ENCODE data around the gene HUS1B.
A peak's percentile ranks its signal among the peaks of the same experiment; 100 is the strongest.
"Not testable (repeated sequence)": the region's sequence is repeated elsewhere in the genome, so short reads cannot be mapped to it uniquely, and the experiment has no call there.

The HUS1B gene

DNA sequence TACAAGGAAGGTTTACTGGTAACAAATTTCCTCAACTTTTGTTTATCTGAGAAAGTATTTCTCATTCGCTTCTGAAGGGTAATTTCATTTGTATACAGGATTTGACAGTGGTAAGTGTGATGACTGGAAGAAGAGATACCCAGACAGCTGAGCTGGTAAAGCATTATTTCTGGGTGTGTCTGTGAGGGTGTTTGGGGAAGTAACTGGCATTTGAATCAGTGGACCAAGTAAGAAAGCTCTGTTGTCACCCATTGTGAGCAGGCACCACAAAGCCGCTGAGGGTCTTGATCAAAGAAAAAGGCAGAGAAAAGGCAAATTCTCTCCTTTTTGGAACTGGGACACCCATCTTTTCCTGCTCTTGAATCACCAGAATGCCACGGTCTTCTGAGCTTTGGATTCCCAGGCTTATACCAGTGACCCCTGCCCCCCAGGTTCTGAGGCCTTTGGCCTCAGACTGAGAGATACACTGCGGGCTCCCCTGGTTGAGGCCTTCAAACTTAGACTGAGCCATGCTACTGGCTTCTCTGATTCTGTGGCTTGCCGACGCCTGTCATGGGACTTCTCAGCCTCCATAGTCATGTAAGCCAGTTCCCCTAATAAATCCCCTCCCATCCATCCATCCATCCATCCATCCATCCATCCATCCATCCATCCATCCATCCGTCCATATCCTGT is 10.5 kb upstream of the HUS1B start:
- Mint-ChIP-seq H3K36me3 (ENCODE audit: insufficient read depth) (peaks cover 4% of the 10 kb centered on the region), H3K4me3 (no peak overlapping the region), H3K27ac (ENCODE audit: low read depth) (no peak overlapping the region), H3K4me1 (peaks cover 59% of the 10 kb centered on the region), H3K27me3 (no peaks in the 10 kb centered on the region), H3K9me3 (peaks cover 6% of the 10 kb centered on the region)
- DNase-seq (ENCODE audit: low spot score in 2 of 2) (no peak), ATAC-seq (replicated peaks; ENCODE audit: extremely low read depth, poor library complexity, severe bottlenecking) (no peak)

DNA sequence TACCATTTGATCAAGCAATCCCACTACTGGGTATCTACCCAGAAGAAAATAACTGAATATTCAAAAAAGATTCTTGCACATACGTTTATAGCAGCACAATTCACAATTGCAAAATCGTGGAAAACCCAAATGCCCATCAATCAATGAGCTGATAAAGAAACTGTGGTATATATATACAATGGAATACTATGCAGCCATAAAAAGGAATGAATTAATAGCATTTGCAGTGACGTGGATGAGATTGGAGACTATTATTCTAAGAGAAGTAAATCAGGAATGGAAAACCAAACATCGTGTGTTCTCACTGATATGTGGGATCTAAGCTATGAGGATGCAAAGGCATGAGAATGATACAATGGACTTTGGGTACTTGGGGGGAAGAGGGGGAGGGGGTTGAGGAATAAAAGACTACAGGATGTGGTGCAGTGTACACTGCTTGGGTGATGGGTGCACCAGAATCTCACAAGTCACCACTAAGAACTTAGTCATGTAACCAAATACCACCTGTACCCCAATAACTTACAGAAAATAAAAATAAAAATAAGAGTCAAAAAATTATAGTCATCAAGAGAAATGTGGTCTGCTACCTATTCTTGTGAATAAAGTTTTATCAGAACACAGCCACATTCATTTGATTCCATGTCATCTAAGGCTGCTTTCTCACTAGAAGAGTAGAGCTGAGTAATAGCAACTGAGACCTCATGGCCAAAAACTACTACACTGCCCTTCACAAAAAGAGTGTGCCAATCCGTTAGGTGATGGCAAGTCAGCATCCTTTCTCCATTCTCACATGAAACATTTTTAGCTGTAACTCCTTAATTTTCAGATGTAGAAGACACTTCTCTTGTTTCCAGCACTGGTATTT is 8.7 kb upstream of the HUS1B start:
- DNase-seq (ENCODE audit: low spot score in 2 of 2), result no peak
- Mint-ChIP-seq H3K27ac (ENCODE audit: low read depth) (no peak overlapping the region), H3K9me3 (peaks cover 6% of the 10 kb centered on the region), H3K36me3 (ENCODE audit: insufficient read depth) (peaks cover 4% of the 10 kb centered on the region), H3K27me3 (no peaks in the 10 kb centered on the region), H3K4me3 (no peak overlapping the region), H3K4me1 (peaks cover 71% of the 10 kb centered on the region)
- ATAC-seq (replicated peaks; ENCODE audit: extremely low read depth, poor library complexity, severe bottlenecking), result no peak

DNA sequence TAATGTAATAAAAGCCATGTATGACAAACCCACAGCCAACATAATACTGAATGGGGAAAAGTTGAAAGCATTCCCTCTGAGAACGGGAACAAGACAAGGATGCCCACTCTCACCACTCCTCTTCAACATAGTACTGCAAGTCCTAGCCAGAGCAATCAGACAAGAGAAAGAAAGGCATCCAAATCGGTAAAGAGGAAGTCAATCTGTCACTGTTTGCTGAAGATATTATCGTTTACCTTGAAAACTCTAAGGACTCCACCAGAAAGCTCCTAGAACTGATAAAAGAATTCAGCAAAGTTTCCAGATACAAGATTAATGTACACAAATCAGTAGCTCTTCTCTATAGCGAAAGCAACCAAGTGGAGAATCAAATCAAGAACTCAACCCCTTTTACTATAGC is 6.9 kb upstream of the HUS1B start:
- not testable (repeated sequence) for H3K27ac Mint-ChIP-seq (ENCODE audit: low read depth); H3K27me3 Mint-ChIP-seq; H3K4me3 Mint-ChIP-seq; DNase-seq (ENCODE audit: low spot score in 2 of 2); ATAC-seq (replicated peaks; ENCODE audit: extremely low read depth, poor library complexity, severe bottlenecking); H3K9me3 Mint-ChIP-seq; H3K36me3 Mint-ChIP-seq (ENCODE audit: insufficient read depth)
- H3K4me1 Mint-ChIP-seq, result peaks cover 89% of the 10 kb centered on the region

DNA sequence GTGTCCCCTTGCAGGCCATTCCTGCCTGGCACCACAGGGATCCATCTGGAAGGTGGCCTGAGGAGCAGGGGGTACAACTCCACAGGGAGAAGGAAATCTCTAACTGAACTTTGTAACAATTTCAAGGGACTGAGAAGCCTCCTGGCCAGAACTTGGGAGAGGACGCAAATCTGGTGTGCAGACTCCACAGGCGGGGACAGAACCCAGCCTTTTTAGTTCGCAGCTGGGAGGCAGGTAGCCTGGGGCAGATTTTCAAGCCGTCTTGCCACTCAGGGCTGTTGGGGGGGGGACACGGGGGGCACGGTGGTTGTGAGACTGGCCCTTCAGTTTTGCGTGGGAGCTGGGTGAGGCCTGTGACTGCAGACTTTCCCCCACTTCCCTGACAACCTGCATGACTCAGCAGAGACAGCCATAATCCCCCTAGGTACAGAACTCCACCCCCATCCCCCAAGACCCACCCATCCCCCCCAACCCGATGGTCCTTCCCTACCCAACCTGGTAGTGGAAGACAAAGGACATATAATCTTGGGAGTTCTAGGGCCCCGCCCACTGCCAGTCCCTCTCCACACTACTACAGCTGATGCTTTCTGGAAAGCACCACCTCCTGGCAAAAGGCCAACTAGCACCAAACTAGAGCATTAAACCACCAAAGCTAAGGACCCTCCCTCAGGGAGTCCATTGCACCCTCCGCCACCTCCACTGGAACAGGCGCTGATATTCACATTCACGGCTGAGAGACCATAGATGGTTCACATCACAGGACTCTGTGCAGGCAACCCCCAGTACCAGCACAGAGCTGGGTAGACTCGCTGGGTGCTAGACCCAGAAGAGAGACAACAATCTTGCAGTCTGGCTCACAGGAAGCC is 3.0 kb upstream of the HUS1B start:
- H3K4me3 Mint-ChIP-seq, result no peak overlapping the region
- no peak for ATAC-seq (replicated peaks; ENCODE audit: extremely low read depth, poor library complexity, severe bottlenecking)
- no peak for DNase-seq (ENCODE audit: low spot score in 2 of 2)
- no peaks in the 10 kb centered on the region for H3K9me3 Mint-ChIP-seq
- no peaks in the 10 kb centered on the region for H3K27me3 Mint-ChIP-seq
- peaks cover 71% of the 10 kb centered on the region for H3K4me1 Mint-ChIP-seq
- H3K27ac Mint-ChIP-seq (ENCODE audit: low read depth), result peak overlapping the region; percentile 3
- peaks cover 2% of the 10 kb centered on the region for H3K36me3 Mint-ChIP-seq (ENCODE audit: insufficient read depth)

DNA sequence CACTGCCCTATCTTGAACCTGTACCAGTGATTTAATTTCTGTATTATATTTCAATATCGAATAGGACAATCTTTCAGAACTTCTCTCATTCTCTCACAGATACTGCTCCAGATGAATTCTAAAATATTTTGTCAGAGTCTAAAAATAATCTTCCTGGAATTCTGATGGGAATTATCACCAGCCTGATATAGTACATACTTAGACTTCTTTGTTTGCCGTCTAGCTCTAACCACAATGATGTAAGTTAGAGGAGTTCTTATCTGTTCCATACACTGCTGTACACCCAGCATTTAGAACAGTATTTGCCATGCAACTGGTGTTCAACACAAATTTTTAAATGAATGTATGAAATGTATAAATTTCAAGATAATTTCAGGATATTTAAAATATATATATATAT is 1.3 kb upstream of the HUS1B start:
- Mint-ChIP-seq H3K27ac (ENCODE audit: low read depth) (no peak overlapping the region), H3K9me3 (no peaks in the 10 kb centered on the region), H3K27me3 (no peaks in the 10 kb centered on the region), H3K4me1 (peaks cover 63% of the 10 kb centered on the region), H3K36me3 (ENCODE audit: insufficient read depth) (peaks cover 4% of the 10 kb centered on the region), H3K4me3 (no peak overlapping the region)
- ATAC-seq (replicated peaks; ENCODE audit: extremely low read depth, poor library complexity, severe bottlenecking), result no peak
- DNase-seq (ENCODE audit: low spot score in 2 of 2), result no peak

DNA sequence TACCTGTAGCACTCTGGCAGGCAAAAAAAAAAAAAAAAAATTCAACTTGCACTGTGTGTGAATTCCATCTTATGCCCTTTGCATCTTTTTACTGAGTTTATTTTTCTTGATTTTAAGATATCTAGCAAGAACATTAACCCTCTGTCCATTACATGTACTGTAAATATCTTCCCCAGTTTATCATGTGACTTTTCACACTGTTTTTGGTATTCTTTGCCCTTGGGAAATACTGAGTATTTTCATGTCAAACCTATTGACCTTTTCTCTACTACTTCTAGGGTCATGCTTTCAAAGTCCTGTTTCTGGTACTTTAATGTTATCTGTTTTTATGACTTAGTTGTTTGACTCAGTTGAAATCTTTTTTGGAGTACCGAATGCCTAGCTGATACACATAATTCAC is 843 bp upstream of the HUS1B start:
- Mint-ChIP-seq H3K27me3 (no peaks in the 10 kb centered on the region), H3K36me3 (ENCODE audit: insufficient read depth) (peaks cover 4% of the 10 kb centered on the region), H3K4me3 (no peak overlapping the region), H3K4me1 (peaks cover 63% of the 10 kb centered on the region), H3K27ac (ENCODE audit: low read depth) (no peak overlapping the region), H3K9me3 (no peaks in the 10 kb centered on the region)
- DNase-seq (ENCODE audit: low spot score in 2 of 2) (no peak), ATAC-seq (replicated peaks; ENCODE audit: extremely low read depth, poor library complexity, severe bottlenecking) (no peak)

DNA sequence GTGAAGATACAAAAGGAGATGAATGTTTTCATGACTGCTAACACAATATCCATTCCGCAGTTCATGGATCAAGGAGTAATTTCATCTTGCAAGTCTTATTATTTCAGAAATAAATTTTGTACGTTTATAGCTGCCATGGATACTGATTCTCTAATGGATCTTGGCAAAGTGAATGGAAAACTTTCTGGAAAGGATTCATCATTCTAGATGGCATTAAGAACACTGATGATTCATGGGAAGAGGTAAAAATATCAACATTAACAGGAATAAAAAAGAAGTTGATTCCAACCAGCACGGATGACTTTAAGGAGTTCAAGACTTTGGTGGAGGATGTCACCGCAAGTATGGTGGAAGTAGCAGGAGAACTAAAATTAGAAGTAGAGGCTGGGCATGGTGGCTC is 2.8 kb downstream of the HUS1B start:
- Mint-ChIP-seq H3K4me1 (peaks cover 29% of the 10 kb centered on the region), H3K27me3 (no peaks in the 10 kb centered on the region)

DNA sequence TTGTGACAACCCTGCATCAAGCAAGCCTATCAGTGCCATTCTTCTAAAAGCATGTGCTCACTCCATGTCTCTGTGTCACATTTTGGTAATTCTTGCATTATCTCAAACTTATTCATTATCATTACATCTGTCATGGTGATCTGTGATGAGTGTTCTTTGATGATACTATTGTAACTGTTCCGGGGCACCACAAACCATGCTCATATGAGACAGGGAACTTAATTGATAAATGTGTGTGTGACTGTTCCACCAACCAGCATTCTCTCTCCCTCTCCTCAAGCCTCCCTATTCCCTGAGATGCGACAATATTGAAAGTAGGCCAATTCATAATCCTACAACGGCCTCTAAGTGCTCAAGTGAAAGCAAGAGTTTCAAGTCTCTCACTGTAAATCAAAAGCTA is 4.0 kb downstream of the HUS1B start:
- H3K27ac Mint-ChIP-seq (ENCODE audit: low read depth), result no peak overlapping the region
- H3K4me3 Mint-ChIP-seq, result no peak overlapping the region
- no peaks in the 10 kb centered on the region for H3K9me3 Mint-ChIP-seq
- no peaks in the 10 kb centered on the region for H3K27me3 Mint-ChIP-seq
- DNase-seq (ENCODE audit: low spot score in 2 of 2) (no peak), ATAC-seq (replicated peaks; ENCODE audit: extremely low read depth, poor library complexity, severe bottlenecking) (no peak)
- H3K36me3 Mint-ChIP-seq (ENCODE audit: insufficient read depth), result peaks cover 4% of the 10 kb centered on the region
- peaks cover 21% of the 10 kb centered on the region for H3K4me1 Mint-ChIP-seq

More for the DNA sequence above, 2.8 kb downstream of the HUS1B start:
- no peaks in the 10 kb centered on the region for H3K9me3 Mint-ChIP-seq
- H3K36me3 Mint-ChIP-seq (ENCODE audit: insufficient read depth), result peaks cover 4% of the 10 kb centered on the region
- ATAC-seq (replicated peaks; ENCODE audit: extremely low read depth, poor library complexity, severe bottlenecking) (no peak), DNase-seq (ENCODE audit: low spot score in 2 of 2) (no peak)
- H3K27ac Mint-ChIP-seq (ENCODE audit: low read depth), result no peak overlapping the region
- H3K4me3 Mint-ChIP-seq, result no peak overlapping the region

DNA sequence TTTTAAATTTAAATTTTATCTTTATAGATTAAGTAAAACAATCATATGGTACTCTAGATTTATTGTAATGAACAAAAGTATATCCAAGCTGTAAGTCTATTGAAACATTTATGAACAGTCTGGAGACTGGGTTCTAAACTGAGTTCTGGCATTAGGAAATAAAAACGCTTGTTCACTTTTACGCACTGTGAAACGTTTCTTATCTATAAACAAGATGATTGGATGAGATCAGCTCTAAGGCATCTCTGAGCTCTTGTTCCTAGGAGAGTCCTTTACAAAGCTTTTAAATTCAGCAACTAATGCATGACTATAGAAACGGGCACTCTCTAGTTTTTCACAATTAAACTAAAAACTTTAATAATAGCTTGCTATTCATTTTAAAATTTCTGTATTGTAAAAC is 6.8 kb downstream of the HUS1B start:
- ATAC-seq (replicated peaks; ENCODE audit: extremely low read depth, poor library complexity, severe bottlenecking), result no peak
- no peak for DNase-seq (ENCODE audit: low spot score in 2 of 2)
- no peaks in the 10 kb centered on the region for H3K27me3 Mint-ChIP-seq
- peaks cover 37% of the 10 kb centered on the region for H3K4me1 Mint-ChIP-seq
- no peak overlapping the region for H3K27ac Mint-ChIP-seq (ENCODE audit: low read depth)
- no peaks in the 10 kb centered on the region for H3K9me3 Mint-ChIP-seq
- H3K36me3 Mint-ChIP-seq (ENCODE audit: insufficient read depth), result peaks cover 4% of the 10 kb centered on the region
- H3K4me3 Mint-ChIP-seq, result no peak overlapping the region

DNA sequence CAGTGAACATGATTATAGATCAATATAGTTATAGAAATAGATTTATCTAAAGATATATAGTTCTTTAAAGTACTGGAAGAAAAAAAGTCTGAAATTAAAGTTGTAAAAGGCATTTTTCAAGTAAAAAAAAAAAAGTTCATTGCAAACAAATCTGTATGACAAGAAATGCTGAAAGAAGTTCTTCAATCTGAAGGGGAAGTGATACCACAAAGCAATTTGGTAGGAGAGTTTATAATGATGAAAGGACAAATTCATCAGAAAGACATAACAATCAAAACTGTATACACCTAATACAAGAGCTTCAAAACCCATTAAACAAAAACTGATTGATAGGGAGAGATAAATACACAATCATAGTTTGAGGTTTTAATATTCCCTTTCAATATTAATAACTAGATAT is 14.1 kb downstream of the HUS1B start:
- DNase-seq (ENCODE audit: low spot score in 2 of 2), result no peak
- no peak for ATAC-seq (replicated peaks; ENCODE audit: extremely low read depth, poor library complexity, severe bottlenecking)
- no peak overlapping the region for H3K4me3 Mint-ChIP-seq
- H3K27ac Mint-ChIP-seq (ENCODE audit: low read depth), result peak overlapping the region; percentile 32
- H3K9me3 Mint-ChIP-seq, result no peaks in the 10 kb centered on the region
- H3K4me1 Mint-ChIP-seq, result peaks cover 54% of the 10 kb centered on the region
- no peaks in the 10 kb centered on the region for H3K36me3 Mint-ChIP-seq (ENCODE audit: insufficient read depth)
- no peaks in the 10 kb centered on the region for H3K27me3 Mint-ChIP-seq

DNA sequence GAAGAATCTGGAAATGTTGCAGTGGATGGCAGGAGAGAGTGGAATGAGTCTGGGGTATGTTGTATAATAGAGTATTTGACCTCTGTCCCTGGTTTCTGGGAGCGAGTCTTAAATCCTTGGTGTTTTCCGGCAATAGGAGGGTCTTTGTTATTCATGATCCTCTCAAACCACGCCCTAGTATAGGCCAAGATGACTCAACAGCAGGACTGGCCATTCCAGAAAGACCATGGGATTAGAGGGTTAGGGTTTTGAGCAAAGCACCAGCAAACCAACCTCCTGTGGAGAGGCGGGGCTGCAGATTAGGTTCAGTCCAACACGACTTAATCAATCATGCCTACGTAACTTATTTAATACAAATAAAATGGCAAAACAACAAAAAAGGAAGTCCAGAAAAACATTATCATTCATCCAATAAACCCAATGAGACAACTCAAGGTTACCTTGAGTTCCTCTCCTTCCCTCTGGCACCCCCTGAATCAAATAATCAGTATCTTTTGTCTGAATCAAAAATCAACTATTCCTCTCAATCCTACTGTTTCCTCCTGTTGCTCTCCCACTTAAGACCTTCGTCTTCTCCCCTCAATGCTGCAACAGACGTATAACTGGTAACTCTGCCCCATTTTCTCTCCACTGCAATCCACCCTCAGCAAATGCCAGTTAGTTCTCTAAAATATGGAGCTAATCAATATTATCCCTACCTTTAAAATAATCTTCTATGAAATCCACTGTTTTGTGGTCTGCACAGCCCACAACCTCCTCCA is 15.5 kb downstream of the HUS1B start:
- Mint-ChIP-seq H3K27me3 (no peaks in the 10 kb centered on the region), H3K4me1 (peaks cover 56% of the 10 kb centered on the region), H3K27ac (ENCODE audit: low read depth) (no peak overlapping the region), H3K4me3 (no peak overlapping the region), H3K36me3 (ENCODE audit: insufficient read depth) (peaks cover 11% of the 10 kb centered on the region), H3K9me3 (no peaks in the 10 kb centered on the region)
- DNase-seq (ENCODE audit: low spot score in 2 of 2), result no peak
- ATAC-seq (replicated peaks; ENCODE audit: extremely low read depth, poor library complexity, severe bottlenecking), result no peak

DNA sequence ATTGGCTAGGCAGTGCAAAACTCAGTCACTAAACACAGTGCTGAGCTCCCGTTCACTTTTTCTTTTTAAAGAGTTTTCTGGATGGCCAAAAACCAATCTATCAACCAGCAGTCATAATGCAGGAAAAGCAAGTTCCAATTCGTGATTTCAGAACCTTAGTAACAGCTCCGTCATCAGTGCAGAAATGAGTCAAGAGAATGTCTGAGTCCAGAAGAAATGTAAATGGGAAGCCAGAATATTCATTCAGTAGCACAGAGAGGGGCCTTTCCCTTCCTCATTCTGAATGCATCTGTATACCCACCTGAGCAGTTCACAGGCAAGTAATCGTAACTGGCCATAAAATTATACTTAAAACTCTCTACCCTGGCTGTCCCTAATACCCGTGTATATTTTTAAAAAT is 20.4 kb downstream of the HUS1B start:
- peaks cover 26% of the 10 kb centered on the region for H3K36me3 Mint-ChIP-seq (ENCODE audit: insufficient read depth)
- peaks cover 25% of the 10 kb centered on the region for H3K4me1 Mint-ChIP-seq
- no peak overlapping the region for H3K27ac Mint-ChIP-seq (ENCODE audit: low read depth)
- H3K9me3 Mint-ChIP-seq, result no peaks in the 10 kb centered on the region
- ATAC-seq (replicated peaks; ENCODE audit: extremely low read depth, poor library complexity, severe bottlenecking), result no peak
- H3K4me3 Mint-ChIP-seq, result no peak overlapping the region
- no peak for DNase-seq (ENCODE audit: low spot score in 2 of 2)
- no peaks in the 10 kb centered on the region for H3K27me3 Mint-ChIP-seq

Measured in central memory CD8-positive, alpha-beta T cell (primary cell).